ENCODE measurements around the gene GHDC. TPM values are rescaled to one million over a fixed set of nuclear protein-coding genes. Genes with fewer than 3 reads are reported as not detected.

Gene GHDC
- total and polyA plus RNA-seq, 2 of the 8 experiments (the other 6 are each of a cell fraction or from before 2014, with no cell fraction given), result 7.4 to 8.1 TPM

GRCh38 chr17:42193216-42193968 is 902 bp downstream of the GHDC start:
- Histone ChIP-seq H3K56ac (replicated peaks; ENCODE audit: insufficient read length, low read depth, low read length) (no peak overlapping the region), H3K9me3 (ENCODE audit: insufficient read depth in 2 of 2, low read depth in 1 of 2, low read length in 1 of 2) (no peaks in the 10 kb centered on the region), H3K4ac (replicated peaks; ENCODE audit: insufficient read length, low read depth, low read length) (no peak overlapping the region), H3K36me3 (ENCODE audit: control insufficient read depth in 2 of 4, insufficient read depth in 4 of 4, low read length in 3 of 4) (no peaks in the 10 kb centered on the region), H2AFZ (ENCODE audit: low read length) (no peak overlapping the region), H2BK15ac (ENCODE audit: low read length) (no peak overlapping the region), H2AK5ac (ENCODE audit: low read depth, low read length) (no peak overlapping the region), H3K9ac (replicated peaks in 1 of 4; ENCODE audit: extremely low read depth in 1 of 4, low read depth in 3 of 4, low read length in 3 of 4) (no peak overlapping the region), H3K23ac (ENCODE audit: insufficient read length) (no peak overlapping the region), H3K23me2 (ENCODE audit: low read depth, low read length) (no peaks in the 10 kb centered on the region), H4K5ac (ENCODE audit: insufficient read length, low read depth, low read length) (no peak overlapping the region), H2BK120ac (replicated peaks; ENCODE audit: low read depth, low read length) (no peak overlapping the region), H4K8ac (ENCODE audit: extremely low read depth, insufficient read depth, low read length) (peak overlapping the region; percentile 65; the same call in 1 of the 2 replicates), H4K20me1 (replicated peaks in 1 of 2; ENCODE audit: control insufficient read depth in 1 of 2, insufficient read depth in 2 of 2, low read length in 2 of 2) (peaks cover 0 to 1% of the 10 kb centered on the region in 2 experiments), H3K27ac (ENCODE audit: low read depth, low read length) (no peak overlapping the region), H3K79me2 (ENCODE audit: control insufficient read depth in 1 of 2, insufficient read depth in 2 of 2, low read length in 2 of 2) (no peaks in the 10 kb centered on the region), H2BK12ac (ENCODE audit: low read depth, low read length) (peak overlapping the region; percentile 13; the same call in 1 of the 2 replicates), H3K14ac (ENCODE audit: insufficient read length) (no peak overlapping the region), H3K4me1 (replicated peaks in 1 of 4; ENCODE audit: control insufficient read depth in 3 of 4, insufficient read depth in 4 of 4, low read length in 3 of 4) (peaks cover 0 to 4% (median 3%) of the 10 kb centered on the region in 4 experiments; a peak in 5 of 7 replicates), H3K18ac (ENCODE audit: extremely low read depth, low read length) (no peak overlapping the region), H3K4me3 (ENCODE audit: extremely low read depth in 1 of 4, insufficient read depth in 2 of 4, low read depth in 3 of 4, low read length in 4 of 4) (no peak overlapping the region), H3K27me3 (replicated peaks in 1 of 4; ENCODE audit: control insufficient read depth in 3 of 4, extremely low read depth in 1 of 4, insufficient read depth in 3 of 4, low read length in 3 of 4) (no peaks in the 10 kb centered on the region), H3K79me1 (ENCODE audit: low read depth, low read length) (no peaks in the 10 kb centered on the region), H4K91ac (replicated peaks; ENCODE audit: insufficient read length, low read length) (no peak overlapping the region), H2BK20ac (ENCODE audit: low read length) (0 out of 2 replicates have a peak overlapping the region, but pooled peaks have one; percentile 18), H2BK5ac (ENCODE audit: low read depth, low read length) (0 out of 2 replicates have a peak overlapping the region, but pooled peaks have one; percentile 24), H3K4me2 (ENCODE audit: insufficient read depth in 1 of 2, low read depth in 2 of 2, low read length in 2 of 2) (peak overlapping the region in 1 of 2 experiments; percentile 58; a peak in 1 of 4 replicates)
- TF ChIP-seq, protein P1, sequence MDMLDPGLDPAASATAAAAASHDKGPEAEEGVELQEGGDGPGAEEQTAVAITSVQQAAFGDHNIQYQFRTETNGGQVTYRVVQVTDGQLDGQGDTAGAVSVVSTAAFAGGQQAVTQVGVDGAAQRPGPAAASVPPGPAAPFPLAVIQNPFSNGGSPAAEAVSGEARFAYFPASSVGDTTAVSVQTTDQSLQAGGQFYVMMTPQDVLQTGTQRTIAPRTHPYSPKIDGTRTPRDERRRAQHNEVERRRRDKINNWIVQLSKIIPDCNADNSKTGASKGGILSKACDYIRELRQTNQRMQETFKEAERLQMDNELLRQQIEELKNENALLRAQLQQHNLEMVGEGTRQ (IDR thresholded peaks at IDR 0.05; ENCODE audit: low read length), result no peak
- no peak for TF ChIP-seq KDM5A (IDR thresholded peaks at IDR 0.05; ENCODE audit: low read length)
- TF ChIP-seq SIX5 (IDR thresholded peaks at IDR 0.05; ENCODE audit: low read depth, low read length), result no peak
- CTCF ChIA-PET (ENCODE audit: partially characterized antibody), result interaction anchor here (0.6 to 2.3 kb wide), 13 partner anchors 8 to 210 kb away, joined by 3 to 9 read pairs (median 4); partner anchors contain the start of genes HSPB9 and KAT2A
- no peak for DNase-seq (ENCODE audit: low read depth in 1 of 2, low spot score in 2 of 2)
- POLR2A ChIA-PET (ENCODE audit: partially characterized antibody), result interaction anchor here (2.5 kb wide), 1 partner anchor 9 kb away, joined by 7 read pairs; no protein-coding TSS in a partner anchor
- FAIRE-seq, result no peak
- 91% methylated on average over 12 of the region's 12 CpGs; no CpG with 5 or more reads in 1 of the 2 experiments for WGBS, 2 experiments (ENCODE audit: extremely low coverage in 1 of 2, insufficient coverage in 1 of 2, insufficient read length in 1 of 2, insufficient replicate concordance in 2 of 2, low coverage in 1 of 2, low lambda C conversion rate in 2 of 2, missing lambda C conversion rate in 1 of 2)
